ENCODE results near the gene TRDMT1.

Gene TRDMT1

DNA sequence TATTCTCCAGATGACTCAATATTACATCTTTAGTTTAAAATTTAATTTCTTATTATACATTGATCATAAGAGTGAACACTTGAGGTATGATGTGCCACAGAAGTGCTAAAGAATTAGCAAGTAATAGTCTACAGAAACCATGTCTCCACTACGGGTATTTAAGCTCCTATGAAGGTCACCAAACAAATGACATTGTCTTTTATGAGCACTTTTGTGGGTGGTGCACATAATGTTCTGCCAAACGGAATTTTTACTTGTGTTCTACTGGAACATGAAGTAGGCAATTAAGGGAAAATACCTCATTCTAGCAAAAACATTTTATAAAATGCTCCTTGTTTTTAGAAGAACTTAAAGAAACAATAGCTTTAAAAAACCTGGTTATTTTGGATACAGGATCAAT is 44.4 kb downstream of the TRDMT1 start:
- Histone ChIP-seq H3K27ac (no peak overlapping the region), H3K27me3 (ENCODE audit: control insufficient read depth, insufficient read depth, low read length) (no peaks in the 10 kb centered on the region), H3K9ac (no peak overlapping the region), H2AFZ (no peak overlapping the region), H3K4me2 (ENCODE audit: low read length) (no peak overlapping the region), H3K9me3 (ENCODE audit: control insufficient read depth, low read length) (no peaks in the 10 kb centered on the region), H3K4me1 (no peaks in the 10 kb centered on the region), H3K79me2 (no peaks in the 10 kb centered on the region), H3K4me3 (ENCODE audit: low read depth, low read length) (no peak overlapping the region), H3K36me3 (ENCODE audit: control insufficient read depth, insufficient read depth, low read length) (no peaks in the 10 kb centered on the region)
- TF ChIP-seq CTCF (IDR thresholded peaks at IDR 0.05) = no peak

DNA sequence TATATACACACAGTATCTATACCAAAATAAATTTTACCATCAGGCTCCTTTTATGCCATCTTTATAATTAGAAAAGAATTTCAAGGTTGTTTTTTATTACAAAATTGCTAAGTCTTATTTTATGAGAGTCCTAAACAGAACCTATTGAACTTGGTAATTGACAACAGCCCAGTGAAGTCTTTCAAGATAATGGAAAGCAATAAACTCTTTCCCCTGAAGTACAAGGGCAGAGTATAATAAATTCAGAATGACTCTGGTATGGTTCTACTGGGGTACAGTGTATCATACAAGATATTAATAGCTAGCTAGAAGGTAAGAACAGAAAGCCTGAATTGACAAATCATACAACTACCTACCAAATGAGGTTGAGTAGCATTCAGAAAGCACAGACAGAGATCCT is 45.6 kb downstream of the TRDMT1 start:
- no peaks in the 10 kb centered on the region for H3K27me3 ChIP-seq (ENCODE audit: control insufficient read depth, insufficient read depth, low read length)
- no peaks in the 10 kb centered on the region for H3K4me1 ChIP-seq
- no peaks in the 10 kb centered on the region for H3K36me3 ChIP-seq (ENCODE audit: control insufficient read depth, insufficient read depth, low read length)
- TF ChIP-seq CTCF (IDR thresholded peaks at IDR 0.05) = no peak
- H3K79me2 ChIP-seq = no peaks in the 10 kb centered on the region
- H3K27ac ChIP-seq = no peak overlapping the region
- no peaks in the 10 kb centered on the region for H3K9me3 ChIP-seq (ENCODE audit: control insufficient read depth, low read length)
- no peak overlapping the region for H2AFZ ChIP-seq
- no peak overlapping the region for H3K9ac ChIP-seq
- H3K4me3 ChIP-seq (ENCODE audit: low read depth, low read length) = no peak overlapping the region
- H3K4me2 ChIP-seq (ENCODE audit: low read length) = no peak overlapping the region

- TF ChIP-seq CTCF (IDR thresholded peaks at IDR 0.05) = no peak
- no peaks in the 10 kb centered on the region for H3K4me1 ChIP-seq
These were observed 47.4 kb downstream of the TRDMT1 start for GRCh38 chr10:17154116-17154515.

GRCh38 chr10:17153321-17153720 is 48.2 kb downstream of the TRDMT1 start:
- H3K9me3 ChIP-seq (ENCODE audit: control insufficient read depth, low read length) = no peaks in the 10 kb centered on the region
- no peak overlapping the region for H3K9ac ChIP-seq
- H3K4me3 ChIP-seq (ENCODE audit: low read depth, low read length) = no peak overlapping the region
- TF ChIP-seq CTCF (IDR thresholded peaks at IDR 0.05) = no peak
- no peaks in the 10 kb centered on the region for H3K27me3 ChIP-seq (ENCODE audit: control insufficient read depth, insufficient read depth, low read length)
- H3K79me2 ChIP-seq = no peaks in the 10 kb centered on the region
- H3K36me3 ChIP-seq (ENCODE audit: control insufficient read depth, insufficient read depth, low read length) = no peaks in the 10 kb centered on the region
- no peak overlapping the region for H3K27ac ChIP-seq
- H3K4me1 ChIP-seq = no peaks in the 10 kb centered on the region
- no peak overlapping the region for H2AFZ ChIP-seq
- H3K4me2 ChIP-seq (ENCODE audit: low read length) = no peak overlapping the region

More at GRCh38 chr10:17154116-17154515, 47.4 kb downstream of the TRDMT1 start:
- Histone ChIP-seq H3K27ac (no peak overlapping the region), H3K79me2 (no peaks in the 10 kb centered on the region), H3K36me3 (ENCODE audit: control insufficient read depth, insufficient read depth, low read length) (no peaks in the 10 kb centered on the region), H3K9ac (no peak overlapping the region), H3K4me2 (ENCODE audit: low read length) (no peak overlapping the region), H3K27me3 (ENCODE audit: control insufficient read depth, insufficient read depth, low read length) (no peaks in the 10 kb centered on the region), H2AFZ (no peak overlapping the region), H3K4me3 (ENCODE audit: low read depth, low read length) (no peak overlapping the region), H3K9me3 (ENCODE audit: control insufficient read depth, low read length) (no peaks in the 10 kb centered on the region)

GRCh38 chr10:17151716-17152115 is 49.8 kb downstream of the TRDMT1 start:
- Histone ChIP-seq H3K27me3 (ENCODE audit: control insufficient read depth, insufficient read depth, low read length) (no peaks in the 10 kb centered on the region), H3K9ac (no peak overlapping the region), H3K4me3 (ENCODE audit: low read depth, low read length) (no peak overlapping the region), H2AFZ (no peak overlapping the region), H3K36me3 (ENCODE audit: control insufficient read depth, insufficient read depth, low read length) (no peaks in the 10 kb centered on the region), H3K27ac (no peak overlapping the region), H3K4me2 (ENCODE audit: low read length) (no peak overlapping the region), H3K9me3 (ENCODE audit: control insufficient read depth, low read length) (no peaks in the 10 kb centered on the region), H3K4me1 (no peaks in the 10 kb centered on the region), H3K79me2 (no peaks in the 10 kb centered on the region)
- no peak for TF ChIP-seq CTCF (IDR thresholded peaks at IDR 0.05)
